OCI-LY3 (cell line): ENCODE data around the gene ADD1.

ENCODE experiments used
- EZH2phosphoT487 ChIP-seq: fragments of 200-600 bp; shearing (Covaris generic); IDR thresholded peaks from 2 replicates; pipeline ENCODE4 v1.6.1; 2018; ENCODE audit warnings: antibody characterized with exemption, mixed run types, low read depth
- TF ChIP-seq, protein P1 (sequence below): fragments of 200-600, 300-600 bp; sonication (generic); IDR thresholded peaks from 2 replicates; pipeline ENCODE4 v1.5.1; 2014; ENCODE audit warnings: antibody characterized with exemption, low read length, low read depth

DNA sequence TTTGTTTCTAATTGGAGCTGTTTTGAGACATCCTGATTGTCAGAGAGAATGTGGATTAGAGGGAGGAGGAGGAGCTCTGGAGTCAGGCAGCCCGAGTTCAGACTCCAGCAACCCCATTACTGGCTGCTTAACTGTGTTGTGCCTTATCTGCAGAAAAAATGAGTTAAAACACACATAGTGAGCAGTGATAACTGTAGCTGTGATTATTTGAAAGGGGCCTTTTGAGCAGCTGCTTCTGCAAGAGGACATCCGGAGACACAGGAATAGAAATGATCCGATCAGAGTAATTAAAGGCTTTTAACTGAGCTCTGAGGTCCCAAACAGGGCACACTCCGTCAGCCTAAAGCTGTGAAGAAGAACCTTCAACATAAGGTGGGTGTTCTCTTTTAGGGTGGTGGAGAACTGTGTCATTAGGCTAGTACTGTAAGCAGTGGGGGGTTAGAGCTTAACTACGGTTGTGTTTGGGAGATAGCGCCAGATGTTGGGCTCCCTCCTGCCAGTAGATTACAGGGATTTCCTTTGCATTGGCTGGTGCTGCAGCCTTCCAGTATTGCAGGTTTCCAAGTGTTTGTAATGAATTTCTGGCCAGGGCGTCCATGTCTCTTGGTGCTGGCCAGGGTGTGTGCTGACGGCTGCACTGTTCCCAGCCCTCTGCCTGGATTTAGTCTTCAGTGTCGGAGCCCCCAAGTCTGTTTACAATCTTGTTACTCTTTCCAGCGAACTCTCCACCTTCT is 24.3 kb downstream of the ADD1 start:
- TF ChIP-seq, protein P1, sequence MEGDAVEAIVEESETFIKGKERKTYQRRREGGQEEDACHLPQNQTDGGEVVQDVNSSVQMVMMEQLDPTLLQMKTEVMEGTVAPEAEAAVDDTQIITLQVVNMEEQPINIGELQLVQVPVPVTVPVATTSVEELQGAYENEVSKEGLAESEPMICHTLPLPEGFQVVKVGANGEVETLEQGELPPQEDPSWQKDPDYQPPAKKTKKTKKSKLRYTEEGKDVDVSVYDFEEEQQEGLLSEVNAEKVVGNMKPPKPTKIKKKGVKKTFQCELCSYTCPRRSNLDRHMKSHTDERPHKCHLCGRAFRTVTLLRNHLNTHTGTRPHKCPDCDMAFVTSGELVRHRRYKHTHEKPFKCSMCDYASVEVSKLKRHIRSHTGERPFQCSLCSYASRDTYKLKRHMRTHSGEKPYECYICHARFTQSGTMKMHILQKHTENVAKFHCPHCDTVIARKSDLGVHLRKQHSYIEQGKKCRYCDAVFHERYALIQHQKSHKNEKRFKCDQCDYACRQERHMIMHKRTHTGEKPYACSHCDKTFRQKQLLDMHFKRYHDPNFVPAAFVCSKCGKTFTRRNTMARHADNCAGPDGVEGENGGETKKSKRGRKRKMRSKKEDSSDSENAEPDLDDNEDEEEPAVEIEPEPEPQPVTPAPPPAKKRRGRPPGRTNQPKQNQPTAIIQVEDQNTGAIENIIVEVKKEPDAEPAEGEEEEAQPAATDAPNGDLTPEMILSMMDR = no peak
- no peak for TF ChIP-seq EZH2phosphoT487
